Hindlimb muscle (tissue), 1 donor: ENCODE measurements around the gene GPR108. TPM values are rescaled to one million over a fixed set of nuclear protein-coding genes. Genes with fewer than 3 reads are reported as not detected.
"Not testable (repeated sequence)": the region's sequence is repeated elsewhere in the genome, so short reads cannot be mapped to it uniquely, and the experiment has no call there.

Experiments
- DNase-seq: peaks from one replicate; pipeline ENCODE4 v3.0.0-alpha.2; 2013
- polyA plus RNA-seq: library from polyadenylated mRNA; unstranded; fragments of 120-200 nt; gene quantifications from one replicate; pipeline ENCODE4 v1.2.1, GENCODE V29; 2013; ENCODE audit not compliant: insufficient read length

Gene GPR108
- polyA plus RNA-seq, 1 donor, result 33.7 TPM

DNA sequence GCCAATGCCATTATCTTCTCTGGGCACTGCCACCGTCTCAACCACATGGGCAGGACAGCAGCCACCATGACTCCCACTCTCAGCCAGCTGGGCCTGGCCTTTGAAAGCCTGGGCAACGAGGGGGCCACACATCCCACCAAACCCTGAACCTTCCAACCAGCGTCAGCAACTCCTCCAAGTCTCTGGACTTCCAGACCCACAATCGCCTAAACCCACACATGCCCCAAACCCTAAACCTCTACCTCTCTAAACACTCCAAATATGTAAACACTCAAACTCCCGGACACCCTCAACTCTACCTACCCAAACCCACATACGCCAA lies 17.9 kb downstream of the GPR108 start:
- no peak for DNase-seq

DNA sequence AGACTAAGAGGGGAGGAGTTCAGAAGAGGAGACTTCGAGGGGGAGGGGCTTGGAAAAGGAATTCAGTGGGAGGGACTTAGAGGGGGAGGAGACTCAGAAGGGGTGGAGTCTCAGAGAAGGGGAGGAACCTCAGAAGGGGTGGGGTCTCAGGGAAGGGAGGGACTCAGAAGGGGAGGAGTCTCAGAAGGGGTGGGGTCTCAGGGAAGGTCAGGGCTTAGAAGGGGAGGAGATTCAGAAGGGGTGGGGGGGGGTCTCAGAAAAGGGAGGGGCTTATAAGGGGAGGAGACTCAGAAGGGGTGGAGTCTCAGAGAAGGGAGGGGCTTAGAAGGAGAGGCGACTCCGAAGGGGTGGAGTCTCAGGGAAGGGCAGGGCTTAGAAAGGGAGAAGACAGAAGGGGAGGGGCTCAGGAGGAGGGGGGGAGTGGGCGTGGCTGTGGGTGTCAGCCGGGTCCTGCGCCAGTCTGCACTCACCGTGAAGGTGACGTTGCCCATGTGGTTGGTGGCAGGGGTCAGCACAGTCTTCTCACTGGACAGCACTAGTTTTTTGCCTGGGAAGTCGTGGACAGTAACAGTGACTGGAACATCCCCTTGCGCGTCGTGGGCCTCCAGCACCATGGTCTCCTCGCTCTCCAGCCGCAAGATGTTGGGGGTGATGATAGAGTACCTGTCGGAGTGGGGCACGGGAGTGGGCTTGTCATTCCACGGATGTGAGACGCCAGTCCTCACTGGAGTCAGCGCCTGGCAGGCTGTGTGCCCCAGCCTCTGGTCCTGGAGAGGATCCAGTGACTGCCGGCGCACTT lies 18.4 kb downstream of the GPR108 start:
- no peak for DNase-seq

DNA sequence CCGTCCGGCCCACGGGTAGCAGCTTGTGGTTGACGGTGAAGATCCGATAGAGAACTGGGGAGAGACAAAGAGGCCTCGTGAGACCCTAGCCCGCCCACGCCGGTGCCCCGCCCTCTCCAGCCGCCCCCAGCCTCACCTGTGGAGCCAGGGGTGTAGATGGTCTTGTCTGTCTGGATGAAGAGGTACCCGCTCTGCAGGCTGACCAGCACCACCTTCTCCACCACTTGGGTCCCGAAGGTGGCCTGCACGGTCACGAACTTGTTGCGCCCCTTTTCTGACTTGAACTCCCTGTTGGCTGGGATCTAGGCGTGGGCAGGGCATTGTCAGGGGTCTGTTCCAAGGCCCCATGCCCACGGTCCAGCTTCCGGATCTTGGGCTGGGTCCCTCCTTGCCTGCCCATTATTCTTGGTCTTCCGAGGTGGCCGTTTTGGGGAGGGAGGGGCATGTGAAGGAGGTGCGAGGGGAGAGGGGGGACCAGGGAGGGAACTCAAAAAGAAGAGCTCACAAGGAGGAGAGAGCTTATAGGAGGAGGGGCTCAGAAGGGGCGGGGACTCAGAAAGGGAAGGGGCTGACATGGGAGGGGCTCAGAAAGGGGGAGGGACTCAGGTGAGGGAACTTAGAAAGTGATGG lies 19.2 kb downstream of the GPR108 start:
- DNase-seq, result no peak

DNA sequence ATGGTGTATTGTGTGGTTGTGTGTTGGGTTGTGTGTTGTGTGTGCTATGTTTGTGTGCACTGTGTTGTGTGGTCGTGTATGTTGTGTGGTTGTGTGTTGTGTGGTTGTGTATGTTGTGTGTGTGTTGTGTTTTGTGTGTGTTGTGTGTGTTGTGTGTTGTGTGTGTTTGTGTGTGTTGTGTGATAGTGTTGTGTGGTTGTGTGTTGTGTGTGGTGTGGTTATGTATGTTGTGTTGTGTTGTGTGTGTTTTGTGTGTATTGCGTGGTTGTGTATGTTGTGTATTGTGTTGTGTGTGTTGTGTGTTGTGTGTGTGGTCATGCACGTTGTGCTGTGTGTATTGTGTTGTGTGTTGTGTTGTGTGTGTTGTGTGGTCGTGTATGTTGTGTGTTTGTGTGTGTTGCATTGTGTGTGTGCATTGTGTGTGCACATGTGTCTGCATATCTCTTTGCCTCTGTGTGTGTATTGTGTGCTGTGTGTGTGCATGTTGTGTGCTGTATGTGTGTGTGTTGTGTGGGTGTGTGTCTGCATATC lies 19.9 kb downstream of the GPR108 start:
- DNase-seq, result no peak

DNA sequence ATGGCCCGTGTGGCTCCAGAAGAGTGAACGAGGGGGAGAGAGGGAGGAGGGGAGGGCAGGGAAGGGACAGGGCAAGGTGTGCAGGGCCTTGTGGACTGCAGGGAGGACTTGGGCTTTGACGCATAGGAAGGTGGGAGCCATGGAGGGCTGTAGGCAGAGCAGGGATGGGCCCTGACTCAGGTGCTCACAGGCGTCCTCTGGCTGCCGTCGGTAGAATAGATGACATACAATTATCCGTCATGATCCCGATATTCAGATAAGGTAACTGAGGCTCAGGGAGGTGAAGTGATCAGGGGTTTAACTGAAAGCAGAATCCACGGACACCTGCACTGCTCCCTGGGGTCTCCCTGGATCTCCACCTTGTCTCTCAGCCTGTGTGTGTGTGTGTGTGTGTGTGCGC lies 20.3 kb downstream of the GPR108 start:
- no peak for DNase-seq

DNA sequence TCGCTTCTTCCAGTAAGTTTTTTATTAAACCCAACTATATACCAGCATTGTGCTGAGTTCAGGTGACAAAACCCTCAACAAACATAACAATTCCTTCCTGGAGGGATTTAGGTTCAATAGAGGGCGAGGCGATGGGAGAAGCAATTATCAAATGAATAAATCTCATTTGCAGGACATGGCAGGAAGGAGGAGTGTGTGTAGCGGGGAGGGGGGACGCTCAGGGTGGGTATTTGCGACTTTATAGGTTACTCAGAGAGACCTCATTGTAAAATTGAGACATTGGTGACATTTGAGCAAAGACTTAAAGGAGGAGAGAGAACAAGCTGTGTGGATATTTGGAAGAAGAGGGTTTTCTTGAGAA lies 20.8 kb downstream of the GPR108 start:
- no peak for DNase-seq

DNA sequence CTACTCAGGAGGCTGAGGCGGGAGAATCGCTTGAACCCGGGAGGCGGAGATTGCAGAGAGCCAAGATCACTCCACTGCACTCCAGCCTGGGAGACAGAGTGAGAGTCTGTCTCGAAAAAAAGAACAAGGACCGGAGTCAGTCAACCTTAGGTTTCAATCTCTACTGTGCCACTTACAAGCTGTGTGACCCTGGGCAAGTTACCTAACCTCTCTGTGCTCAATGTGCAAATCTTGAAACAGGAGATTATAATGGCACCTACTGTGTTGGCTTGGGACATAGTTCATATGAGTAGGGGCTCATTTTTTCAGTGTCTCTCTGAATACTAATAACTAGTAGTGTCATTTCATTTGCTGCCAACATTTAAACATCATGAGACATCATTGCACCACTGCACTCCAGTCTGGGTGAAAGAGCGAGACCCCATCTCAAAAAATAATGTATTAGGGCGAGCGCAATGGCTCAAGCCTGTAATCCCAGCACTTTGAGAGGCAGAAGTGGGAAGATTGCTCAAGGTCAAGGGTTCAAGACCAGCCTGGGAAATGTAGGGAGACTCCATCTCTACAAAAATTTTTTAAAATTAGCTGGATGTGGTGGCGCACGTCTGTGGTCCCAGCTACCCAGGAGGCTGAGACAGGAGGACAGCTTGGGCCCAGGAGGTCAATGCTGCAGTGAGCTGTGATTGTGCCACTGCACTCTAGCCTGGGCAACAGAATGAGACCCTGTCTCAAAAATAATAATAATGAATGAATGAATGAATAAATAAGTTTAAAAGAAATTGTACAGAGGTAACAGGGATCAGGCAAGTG lies 22.4 kb downstream of the GPR108 start:
- DNase-seq, result no peak

DNA sequence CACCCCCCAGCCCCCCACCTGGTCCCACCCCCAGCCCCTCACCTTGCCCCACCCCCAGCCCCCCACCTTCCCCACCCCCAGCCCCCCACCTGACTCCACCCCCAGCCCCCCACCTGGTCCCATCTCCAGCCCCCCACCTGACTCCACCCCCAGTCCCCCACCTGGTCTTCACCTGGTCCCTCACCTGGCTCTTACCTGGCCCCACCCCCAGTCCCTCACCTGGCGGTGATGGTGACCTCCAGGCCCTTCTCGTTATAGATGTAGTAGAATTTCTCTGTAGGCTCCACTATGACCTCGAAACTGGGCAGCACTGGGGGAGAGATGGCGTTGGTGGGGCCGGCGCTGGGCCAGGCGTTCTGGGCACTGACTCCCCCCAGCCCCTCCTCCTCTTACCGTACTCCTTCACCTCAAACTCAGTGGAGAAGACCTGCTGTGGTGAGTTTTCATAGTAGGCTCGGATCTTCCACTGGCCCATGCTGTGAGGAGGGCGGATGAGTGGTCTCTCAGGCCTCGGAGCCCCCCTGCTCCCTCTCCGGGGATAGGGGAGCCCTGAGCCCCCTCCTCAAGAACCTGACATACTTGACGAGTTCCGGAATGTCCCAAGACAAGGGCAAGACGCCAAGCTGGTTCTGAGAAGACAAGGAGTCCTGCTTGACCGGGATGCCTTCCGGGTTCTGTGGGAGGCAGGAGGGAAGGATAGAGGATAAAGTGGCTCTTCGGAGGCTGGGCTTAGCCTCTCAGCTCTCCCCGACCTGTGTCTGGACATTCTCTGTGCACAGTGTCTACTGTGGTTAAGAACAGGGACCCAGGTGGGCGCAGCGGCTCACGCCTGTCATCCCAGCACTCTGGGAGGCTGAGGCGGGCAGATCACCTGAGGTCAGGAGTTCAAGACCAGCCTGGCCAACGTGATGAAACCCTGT lies 23.3 kb downstream of the GPR108 start:
- no peak for DNase-seq

DNA sequence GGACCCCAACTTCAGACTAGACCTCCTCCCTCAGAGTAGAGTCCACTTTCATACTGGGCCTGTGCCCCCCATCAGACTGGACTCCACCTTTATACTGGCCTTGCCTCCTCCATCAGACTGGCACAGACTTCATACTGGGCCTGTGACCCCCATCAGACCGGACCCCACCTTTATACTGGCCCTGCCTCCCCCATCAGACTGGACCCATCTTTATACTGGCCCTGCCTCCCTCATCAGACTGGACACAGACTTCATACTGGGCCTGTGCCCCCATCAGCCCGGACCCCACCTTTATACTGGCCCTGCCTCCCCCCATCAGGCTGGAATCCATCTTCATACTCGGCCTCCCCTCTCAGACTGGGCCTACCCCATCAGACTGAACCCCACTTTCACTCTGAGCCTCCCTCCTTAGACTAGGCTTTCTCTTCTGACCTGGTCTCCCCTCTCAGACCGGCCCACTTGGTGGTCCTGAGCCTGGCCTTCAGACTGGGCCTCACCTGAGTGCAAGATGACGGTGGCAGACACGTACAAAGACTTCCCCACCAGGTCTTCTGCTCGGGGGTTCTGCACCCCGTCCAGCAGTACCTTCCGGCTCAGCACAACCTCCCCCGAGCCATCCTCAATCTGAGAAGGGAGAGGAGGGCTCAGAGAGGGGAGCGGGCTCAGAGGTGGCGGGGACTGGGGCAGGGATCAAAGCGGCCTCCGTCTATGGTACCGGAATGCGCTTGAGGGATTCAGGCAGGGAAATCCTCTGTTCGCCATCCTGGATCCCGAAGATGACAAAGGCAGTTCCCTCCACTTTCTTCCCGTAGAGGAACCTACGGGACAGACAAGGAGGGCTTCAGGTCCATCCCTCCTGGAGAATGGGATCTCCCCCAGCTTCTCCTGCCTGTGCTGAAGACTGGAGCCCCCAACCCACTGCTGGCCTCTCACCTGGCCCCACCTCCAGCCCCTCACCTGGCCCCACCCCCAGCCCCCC lies 24.4 kb downstream of the GPR108 start:
- no peak for DNase-seq

DNA sequence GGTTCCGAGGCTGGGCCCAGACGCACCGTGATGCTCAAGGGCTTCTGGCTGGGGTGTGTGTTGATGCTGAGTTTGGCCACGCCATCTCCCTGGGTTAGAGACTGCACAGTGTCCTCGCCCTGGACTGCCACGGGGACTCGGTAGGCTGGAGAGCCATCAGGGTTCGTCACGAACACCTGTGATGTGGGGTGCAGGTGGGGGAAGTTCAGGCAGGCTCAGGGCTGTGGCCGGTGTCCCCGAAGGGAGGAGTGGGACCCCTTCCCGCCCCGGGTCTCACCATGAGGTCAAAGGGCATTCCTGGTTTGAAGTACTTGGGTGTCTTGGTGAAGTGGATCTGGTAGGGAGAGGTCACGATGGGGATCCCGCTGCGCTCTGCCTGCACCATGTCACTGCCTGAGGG lies 25.1 kb downstream of the GPR108 start:
- DNase-seq, result no peak

DNA sequence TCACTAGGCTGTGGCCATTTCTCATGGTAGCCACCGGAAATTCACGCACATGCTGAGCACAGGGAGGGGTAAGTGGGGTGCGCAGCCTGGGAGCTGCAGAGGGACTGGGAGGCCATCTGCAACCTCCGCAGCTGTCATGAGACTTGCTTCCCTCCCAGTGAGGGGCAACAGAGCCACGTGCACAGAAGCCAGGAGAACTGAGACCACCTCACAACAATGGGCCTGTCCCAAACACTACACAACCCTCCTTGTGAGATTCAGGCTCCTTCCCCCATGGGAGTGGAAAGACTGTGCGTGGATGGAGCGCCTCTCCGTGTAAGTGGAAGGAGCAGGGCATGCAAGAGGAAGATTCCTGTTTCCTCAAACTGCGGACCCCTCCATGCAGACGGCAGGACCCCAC lies 25.8 kb downstream of the GPR108 start:
- no peak for DNase-seq

DNA sequence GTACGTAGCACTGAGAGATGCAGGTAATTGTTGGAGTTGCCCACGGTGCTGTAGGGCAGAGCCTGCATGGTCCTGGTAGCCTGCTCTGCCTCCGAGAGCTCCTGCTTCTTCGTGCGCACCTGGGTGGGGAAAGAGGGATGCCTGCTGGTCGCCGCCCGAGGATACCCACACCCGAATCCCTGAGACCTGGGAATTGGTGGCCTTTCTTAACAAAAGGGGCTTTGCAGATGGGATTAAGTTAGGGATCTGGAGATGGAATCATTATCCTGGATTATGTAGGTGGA lies 26.4 kb downstream of the GPR108 start:
- no peak for DNase-seq

DNA sequence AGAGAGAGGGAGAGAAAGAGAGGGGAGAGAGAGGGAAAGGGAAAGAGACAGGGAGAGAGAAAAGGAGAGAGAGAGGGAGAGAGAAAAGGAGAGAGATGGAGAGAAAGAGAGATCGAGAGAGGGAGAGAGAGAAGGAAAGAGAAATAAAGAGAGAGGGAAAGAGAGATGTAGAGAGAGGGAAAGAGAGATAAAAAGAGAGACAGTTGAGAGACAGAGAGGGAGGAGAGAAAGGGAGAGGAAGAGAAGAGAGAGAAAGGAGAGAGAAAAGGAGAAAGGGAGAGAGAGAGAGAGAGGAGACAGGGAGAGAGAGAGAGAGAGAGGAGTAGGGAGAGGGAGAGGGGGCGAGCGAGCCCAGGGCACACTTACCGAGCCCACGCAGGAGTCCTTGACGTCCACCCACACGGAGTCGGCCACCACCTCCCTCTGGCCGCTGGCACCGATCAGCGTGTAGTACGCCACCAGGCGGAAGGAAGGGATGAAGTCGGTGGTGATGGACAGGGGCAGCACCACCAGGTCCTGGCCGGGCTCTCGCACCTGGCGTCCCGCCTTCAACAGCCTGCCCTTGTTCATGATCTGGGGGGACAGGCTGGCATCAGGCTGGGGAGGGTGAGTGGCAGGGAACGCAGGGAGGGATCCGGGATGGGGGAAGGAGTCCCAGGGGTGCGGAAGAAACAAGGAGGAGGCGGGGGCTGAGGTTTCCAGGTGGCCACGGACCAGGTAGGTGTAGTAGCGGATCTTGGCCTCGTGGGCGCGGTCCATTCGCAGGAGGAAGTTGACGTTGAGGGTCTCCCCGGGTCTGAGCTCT lies 26.9 kb downstream of the GPR108 start:
- no peak for DNase-seq

DNA sequence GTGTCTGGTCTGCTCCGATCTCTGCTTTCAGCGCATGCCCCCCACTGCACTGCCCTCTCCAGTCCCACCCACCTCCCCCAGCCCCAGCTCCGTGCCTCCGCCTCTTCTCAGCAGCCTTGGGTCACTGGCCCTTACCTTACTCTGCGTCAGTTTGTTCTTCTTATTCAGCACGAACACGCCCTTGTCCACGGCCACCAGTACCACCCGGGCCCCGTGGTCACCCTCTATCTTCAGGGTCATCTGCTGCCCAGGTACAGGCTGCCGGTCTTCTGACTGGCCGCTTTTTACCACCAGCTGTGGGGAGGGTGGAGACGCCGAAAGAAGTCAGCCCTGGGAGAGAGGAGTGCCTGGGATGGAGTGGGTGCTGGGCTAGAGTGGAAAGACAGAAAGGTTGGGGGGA lies 27.8 kb downstream of the GPR108 start:
- no peak for DNase-seq

DNA sequence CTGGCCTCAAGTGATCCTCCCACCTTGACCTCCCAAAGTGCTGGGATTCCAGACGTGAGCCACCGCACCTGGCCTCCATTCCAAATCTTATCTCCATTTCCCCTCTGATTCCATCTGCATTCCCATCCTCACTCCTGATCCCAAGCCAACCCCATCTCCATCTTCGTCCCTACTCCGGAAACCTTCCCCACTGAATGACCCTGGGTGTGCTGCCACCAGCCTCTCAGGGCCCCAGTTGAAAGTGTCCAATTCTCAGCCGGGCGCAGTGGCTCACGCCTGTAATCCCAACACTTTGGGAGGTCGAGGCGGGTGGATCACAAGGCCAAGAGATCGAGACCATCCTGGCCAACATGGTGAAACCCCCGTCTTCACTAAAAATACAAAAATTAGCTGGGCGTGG lies 28.5 kb downstream of the GPR108 start:
- DNase-seq, result not testable (repeated sequence)

DNA sequence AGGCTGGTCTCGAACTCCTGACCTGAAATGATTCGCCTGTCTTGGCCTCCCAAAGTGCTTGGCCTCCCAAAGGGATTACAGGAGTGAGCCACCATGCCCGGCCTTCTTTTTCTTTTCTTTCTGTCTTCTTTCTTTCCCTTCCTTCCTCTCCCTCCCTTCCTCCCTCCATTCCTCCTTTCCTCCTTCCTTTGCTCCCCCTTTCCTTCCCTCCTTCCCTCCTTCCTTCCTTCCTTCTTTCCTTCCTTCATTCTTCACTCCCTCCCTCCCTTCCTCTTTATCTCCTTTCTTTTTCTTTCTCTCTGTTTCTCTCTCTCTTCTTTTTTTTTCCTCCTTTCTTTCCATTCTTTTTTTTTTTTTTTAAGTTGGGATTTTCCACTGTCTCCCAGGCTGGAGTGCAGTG lies 29.0 kb downstream of the GPR108 start:
- DNase-seq, result no peak

DNA sequence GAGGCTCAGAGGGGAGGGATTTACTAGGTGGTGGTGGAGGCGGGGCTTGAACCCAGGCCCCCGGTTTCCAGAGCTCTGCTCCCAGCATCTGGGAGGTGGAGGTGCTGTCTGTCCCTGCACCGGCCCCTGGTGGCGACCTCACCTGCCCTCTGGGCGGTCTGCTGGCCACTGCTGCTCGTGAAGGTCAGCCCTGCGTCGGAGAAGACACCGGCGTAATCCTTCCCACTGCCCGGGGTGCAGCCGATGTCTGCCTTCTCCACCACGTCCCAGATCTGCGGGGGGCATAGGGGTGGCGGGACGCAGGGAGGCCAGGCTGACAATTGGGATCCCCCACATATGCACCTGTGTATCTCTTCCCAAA lies 29.7 kb downstream of the GPR108 start:
- no peak for DNase-seq

DNA sequence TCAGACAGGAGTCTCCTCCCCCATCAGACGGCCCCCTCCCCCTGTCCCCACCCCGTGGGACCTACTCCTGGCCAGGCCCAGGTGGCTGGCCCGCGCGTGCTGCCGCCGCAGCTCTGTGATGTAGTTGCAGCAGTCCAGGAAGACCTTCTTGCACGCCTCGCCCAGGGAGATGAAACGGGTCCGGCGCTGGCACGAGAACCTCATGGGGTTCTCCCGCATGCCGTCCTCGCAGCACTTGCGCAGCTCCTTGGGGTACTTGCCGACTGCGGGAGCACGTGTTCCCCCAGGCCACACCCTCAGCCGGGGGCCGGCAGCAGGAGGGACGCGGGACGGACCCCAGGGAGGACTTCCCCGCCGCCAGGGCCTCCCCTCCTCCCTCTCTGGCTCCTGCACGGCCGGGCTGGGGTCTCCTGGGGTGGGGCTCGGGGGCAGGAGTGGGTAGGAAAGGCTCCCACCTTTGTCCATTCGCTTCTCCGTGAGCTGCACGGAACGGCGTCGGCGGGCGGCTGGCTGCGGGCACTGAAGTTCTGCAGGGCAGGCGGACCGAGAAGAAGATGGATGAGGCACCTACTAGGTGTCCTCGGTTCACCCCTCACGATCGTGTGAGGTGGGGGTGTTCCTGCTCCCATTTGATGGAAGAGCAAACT lies 30.2 kb downstream of the GPR108 start:
- DNase-seq, result no peak

DNA sequence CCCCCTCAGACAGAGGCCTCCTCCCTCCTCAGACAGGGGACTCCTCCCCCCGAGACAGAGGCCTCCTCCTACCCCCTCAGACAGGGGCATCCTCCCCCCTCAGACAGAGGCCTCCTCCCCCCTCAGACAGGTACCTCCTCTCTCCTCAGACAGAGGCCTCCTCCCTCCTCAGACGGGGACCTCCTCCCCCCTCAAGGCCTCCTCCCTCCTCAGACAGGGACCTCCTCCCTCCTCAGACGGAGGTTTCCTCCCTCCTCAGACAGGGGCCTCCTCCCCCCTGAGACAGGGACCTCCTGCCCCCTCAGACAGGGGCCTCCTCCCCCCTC lies 30.8 kb downstream of the GPR108 start:
- no peak for DNase-seq

DNA sequence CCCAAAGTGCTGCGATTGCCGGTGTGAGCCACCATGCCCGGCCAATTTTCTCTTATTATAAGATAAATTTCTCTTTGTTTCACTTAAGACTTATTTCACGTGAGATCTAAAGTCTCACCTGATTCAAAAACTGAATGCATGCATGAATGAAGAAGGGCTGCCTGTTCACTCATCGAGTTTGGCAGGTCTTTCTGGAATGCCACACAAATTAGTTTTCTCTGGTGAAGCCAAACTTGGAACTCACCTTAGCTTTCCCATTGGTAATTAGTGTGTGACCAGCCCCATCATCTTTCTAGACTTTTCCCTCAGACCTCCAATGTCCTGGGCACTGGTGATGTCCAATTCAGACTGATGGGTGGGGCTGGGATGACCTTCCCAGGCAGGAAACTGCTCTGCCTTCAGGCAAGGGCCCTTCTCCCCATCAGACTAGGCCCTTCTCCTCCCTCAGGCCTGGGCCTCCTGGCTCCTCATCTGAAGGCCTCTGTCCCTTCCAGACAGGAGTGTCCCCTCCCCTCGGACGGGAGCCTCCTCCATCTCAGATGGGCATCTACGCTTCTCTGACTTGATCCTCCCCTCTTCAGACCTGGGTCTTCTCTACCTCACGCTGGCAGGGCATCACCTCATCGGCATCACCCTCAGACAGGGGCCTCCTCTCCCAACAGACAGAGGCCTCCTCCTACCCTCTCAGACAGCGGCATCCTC lies 31.3 kb downstream of the GPR108 start:
- DNase-seq, result no peak
